Measurements from ENCODE around the gene VSTM2L.

- TF ChIP-seq EP300 (conservative IDR thresholded peaks at IDR 0.05; ENCODE audit: poor library complexity, severe bottlenecking) (no peak), POLR2AphosphoS5 (IDR thresholded peaks at IDR 0.05) (no peak), EZH2 (IDR thresholded peaks at IDR 0.05; ENCODE audit: borderline replicate concordance, insufficient read depth, low read length, poor library complexity, severe bottlenecking) (no peak), TAF1 (IDR thresholded peaks at IDR 0.05; ENCODE audit: low read depth) (no peak), MXI1 (conservative IDR thresholded peaks at IDR 0.05; ENCODE audit: poor library complexity, severe bottlenecking) (no peak), REST (IDR thresholded peaks at IDR 0.05; ENCODE audit: borderline replicate concordance) (no peak), RAD21 (conservative IDR thresholded peaks at IDR 0.05) (no peak), SMC3 (conservative IDR thresholded peaks at IDR 0.05; ENCODE audit: poor library complexity) (no peak)
- TF ChIP-seq, protein P1, sequence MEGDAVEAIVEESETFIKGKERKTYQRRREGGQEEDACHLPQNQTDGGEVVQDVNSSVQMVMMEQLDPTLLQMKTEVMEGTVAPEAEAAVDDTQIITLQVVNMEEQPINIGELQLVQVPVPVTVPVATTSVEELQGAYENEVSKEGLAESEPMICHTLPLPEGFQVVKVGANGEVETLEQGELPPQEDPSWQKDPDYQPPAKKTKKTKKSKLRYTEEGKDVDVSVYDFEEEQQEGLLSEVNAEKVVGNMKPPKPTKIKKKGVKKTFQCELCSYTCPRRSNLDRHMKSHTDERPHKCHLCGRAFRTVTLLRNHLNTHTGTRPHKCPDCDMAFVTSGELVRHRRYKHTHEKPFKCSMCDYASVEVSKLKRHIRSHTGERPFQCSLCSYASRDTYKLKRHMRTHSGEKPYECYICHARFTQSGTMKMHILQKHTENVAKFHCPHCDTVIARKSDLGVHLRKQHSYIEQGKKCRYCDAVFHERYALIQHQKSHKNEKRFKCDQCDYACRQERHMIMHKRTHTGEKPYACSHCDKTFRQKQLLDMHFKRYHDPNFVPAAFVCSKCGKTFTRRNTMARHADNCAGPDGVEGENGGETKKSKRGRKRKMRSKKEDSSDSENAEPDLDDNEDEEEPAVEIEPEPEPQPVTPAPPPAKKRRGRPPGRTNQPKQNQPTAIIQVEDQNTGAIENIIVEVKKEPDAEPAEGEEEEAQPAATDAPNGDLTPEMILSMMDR (IDR thresholded peaks at IDR 0.05; ENCODE audit: poor library complexity, severe bottlenecking), result no peak
Observed at GRCh38 chr20:37943033-37943432, 40.1 kb downstream of the VSTM2L start.
